ENCODE results near the gene FAM217B.
"Not testable (repeated sequence)": the region's sequence is repeated elsewhere in the genome, so short reads cannot be mapped to it uniquely, and the experiment has no call there.

FAM217B gene

GRCh38 chr20:59938696-59939051 is 1.5 kb upstream of the FAM217B start:
- no peak for DNase-seq (ENCODE audit: low read depth in 2 of 2)

DNA sequence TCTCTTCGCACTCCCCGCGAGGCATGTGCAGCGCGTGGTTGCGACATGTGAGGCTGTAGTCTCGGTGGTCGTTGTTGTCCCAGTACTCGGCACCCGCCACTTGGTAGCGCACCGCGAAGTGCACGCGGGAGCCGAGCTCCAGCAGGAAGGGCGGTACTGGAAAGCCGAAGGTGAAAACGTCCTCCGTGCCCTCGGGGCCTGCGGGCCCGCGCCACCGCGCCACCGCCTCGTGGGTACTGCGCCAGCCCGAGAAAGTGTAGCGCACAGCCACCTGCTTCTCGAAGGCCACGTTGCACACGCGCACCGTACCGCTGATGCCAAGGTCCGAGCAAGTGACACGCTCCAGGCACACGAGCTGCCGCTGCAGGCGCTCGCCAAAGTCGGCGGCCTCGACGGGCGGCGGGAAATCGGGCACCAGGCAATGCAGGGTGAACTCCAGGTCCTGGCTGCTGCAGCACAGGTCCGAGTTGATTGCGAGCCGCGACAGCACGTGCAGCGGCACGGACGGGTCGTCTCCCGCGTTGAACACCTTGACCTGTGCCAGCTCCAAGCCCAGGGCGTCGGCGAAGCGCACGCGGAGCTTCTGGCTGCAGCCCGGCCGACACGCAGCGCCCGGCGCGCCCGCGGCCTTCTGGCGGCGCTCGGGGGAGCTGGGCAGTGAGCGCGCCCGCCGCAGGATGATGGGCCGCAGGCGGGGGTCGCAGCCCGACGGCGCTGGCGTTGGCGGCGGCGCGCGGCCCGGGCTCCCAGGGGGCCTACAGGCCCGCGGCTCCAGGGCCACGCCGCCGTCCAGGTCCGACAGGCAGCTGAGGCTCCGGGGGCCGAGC is 924 bp upstream of the FAM217B start:
- no peak for DNase-seq (ENCODE audit: low read depth in 2 of 2)

- DNase-seq (ENCODE audit: low read depth in 2 of 2), result no peak
Observed at GRCh38 chr20:59939879-59940128, 385 bp upstream of the FAM217B start.

DNA sequence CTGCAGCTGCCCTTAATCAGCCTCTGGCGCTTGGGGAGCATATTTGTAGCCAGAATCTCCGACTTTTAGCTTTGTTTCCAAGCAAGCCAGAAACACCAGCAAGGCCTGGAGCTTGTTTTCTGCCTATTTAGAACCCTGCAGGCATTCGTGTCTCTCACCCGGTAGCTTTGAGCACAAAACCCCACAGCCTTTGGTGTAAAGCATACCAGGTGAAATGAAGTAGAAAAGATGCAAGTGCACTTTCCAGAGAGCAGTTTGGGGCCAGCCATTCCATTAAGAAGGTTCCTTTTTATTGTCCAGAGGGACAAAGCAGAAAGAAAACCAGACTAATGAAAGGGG is 736 bp downstream of the FAM217B start:
- DNase-seq (ENCODE audit: low read depth in 2 of 2), result no peak

DNA sequence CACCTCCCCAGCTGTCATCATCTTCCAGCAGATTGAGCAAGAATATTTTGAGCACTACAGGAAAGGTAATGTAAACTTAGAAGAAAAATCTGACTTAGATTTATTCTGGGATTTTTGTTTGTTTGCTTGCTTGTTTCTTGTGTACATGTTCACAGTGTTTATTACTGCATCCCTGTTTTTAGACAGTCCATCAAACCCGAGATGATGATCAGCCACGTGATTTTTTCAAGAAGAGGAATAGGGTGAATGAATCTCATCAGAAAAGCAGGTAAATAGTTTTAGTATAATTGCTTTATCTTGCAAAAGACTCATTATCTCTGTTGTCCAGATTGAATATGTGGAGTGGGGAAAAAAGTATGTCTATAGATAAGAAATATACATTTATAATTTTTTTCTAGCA is 2.1 kb downstream of the FAM217B start:
- no peak for DNase-seq (ENCODE audit: low read depth in 2 of 2)

GRCh38 chr20:59944726-59945125 is 4.5 kb downstream of the FAM217B start:
- DNase-seq (ENCODE audit: low read depth in 2 of 2), result no peak

DNA sequence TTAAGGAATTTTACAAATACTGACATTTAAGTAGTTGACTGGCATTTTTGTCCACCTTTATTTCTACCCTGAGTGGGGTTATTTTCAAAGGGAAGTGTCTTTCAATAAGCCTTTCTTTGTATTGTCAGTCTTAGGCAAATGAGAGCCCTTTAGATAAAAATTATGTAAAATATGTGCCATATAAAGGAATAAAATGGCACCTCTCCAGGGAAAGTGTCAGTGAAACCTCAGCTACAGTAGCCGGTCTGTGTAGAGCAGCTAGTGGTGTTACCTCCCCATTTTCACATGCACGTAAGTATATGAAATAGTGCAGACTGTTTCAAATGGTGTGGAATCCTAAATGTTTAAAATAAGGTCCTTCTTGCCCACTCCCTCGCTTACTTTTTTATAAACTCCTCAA is 5.0 kb downstream of the FAM217B start:
- DNase-seq (ENCODE audit: low read depth in 2 of 2), result no peak

DNA sequence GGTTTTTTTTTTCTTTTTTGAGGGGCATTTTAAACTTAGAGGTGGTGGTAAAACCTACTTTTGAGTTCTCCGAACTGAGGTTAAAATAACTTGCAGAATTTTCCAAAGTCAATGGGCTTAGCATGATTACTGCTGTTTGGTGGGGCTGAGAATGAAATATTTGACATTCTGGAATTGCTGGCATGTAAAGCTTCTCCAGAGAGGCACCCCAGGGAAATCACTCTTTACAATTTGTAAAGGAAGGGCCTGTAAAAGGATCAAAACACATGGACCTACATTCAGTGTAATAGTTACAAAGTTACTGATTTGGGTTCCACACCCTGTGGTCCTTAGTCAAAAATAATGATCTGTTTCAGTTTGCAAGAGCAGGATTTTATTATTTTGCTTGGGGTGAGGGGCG is 5.5 kb downstream of the FAM217B start:
- no peak for DNase-seq (ENCODE audit: low read depth in 2 of 2)

GRCh38 chr20:59947376-59947775 is 7.2 kb downstream of the FAM217B start:
- no peak for DNase-seq (ENCODE audit: low read depth in 2 of 2)

GRCh38 chr20:59948212-59948611 is 8.0 kb downstream of the FAM217B start:
- no peak for DNase-seq (ENCODE audit: low read depth in 2 of 2)

- no peak for DNase-seq (ENCODE audit: low read depth in 2 of 2)
Observed at GRCh38 chr20:59948828-59949720, 8.9 kb downstream of the FAM217B start.

GRCh38 chr20:59949911-59950310 is 9.7 kb downstream of the FAM217B start:
- DNase-seq (ENCODE audit: low read depth in 2 of 2), result no peak

- DNase-seq (ENCODE audit: low read depth in 2 of 2), result no peak
Observed at GRCh38 chr20:59954718-59955117, 14.5 kb downstream of the FAM217B start.

GRCh38 chr20:59955131-59955796 is 15.1 kb downstream of the FAM217B start:
- DNase-seq (ENCODE audit: low read depth in 2 of 2), result no peak

- not testable (repeated sequence) for DNase-seq (ENCODE audit: low read depth in 2 of 2)
Observed at GRCh38 chr20:59957568-59957967, 17.4 kb downstream of the FAM217B start.

- no peak for DNase-seq (ENCODE audit: low read depth in 2 of 2)
Observed at GRCh38 chr20:59958123-59958522, 17.9 kb downstream of the FAM217B start, which contains the start of gene CDH26. TSS of gene CDH26 (plus strand) at chr20:59958423. CDS start at chr20:59958727, 304 bp downstream.

DNA sequence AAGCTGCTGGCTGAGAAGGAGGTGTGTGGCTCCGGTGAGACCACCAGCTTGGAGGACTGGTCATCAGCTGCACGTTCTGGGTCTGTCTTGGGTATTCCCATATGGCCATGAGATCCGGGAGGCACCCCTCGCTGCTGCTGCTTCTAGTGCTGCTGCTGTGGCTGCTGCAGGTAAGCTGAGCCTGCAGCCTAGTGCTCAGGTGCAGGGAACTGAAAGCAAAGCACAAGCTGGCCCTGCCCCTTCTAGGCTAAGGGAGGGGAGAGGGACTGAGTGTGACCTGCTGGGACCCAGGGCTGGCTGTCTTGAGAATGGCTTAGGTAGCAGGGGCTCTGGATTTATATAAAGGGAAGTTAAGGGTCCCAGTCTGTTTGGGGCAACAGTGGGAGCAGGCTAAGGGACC is 18.4 kb downstream of the FAM217B start:
- no peak for DNase-seq (ENCODE audit: low read depth in 2 of 2)

- DNase-seq (ENCODE audit: low read depth in 2 of 2), result no peak
Observed at GRCh38 chr20:59961423-59961822, 21.2 kb downstream of the FAM217B start.

DNA sequence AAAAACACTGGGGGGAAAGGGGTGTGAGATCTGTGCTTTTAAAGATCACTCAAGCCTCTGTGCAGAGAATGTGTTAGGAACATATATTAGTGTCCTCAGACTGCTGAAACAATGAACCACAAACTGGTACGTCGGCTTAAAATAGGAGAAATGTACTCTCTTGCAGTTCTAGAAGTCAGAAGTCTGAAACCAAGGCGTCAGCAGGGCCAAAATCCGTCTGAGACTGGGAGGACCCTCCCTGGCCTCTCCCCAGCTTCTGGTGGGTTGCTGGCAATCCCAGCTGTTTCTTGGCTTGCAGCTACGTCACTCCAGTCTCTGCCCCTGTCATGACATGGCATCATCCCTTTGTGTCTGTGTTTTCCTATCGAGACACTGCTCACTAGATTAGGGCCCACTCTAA is 22.0 kb downstream of the FAM217B start:
- DNase-seq (ENCODE audit: low read depth in 2 of 2), result no peak

- no peak for DNase-seq (ENCODE audit: low read depth in 2 of 2)
Observed at GRCh38 chr20:59966428-59966827, 26.2 kb downstream of the FAM217B start.

DNA sequence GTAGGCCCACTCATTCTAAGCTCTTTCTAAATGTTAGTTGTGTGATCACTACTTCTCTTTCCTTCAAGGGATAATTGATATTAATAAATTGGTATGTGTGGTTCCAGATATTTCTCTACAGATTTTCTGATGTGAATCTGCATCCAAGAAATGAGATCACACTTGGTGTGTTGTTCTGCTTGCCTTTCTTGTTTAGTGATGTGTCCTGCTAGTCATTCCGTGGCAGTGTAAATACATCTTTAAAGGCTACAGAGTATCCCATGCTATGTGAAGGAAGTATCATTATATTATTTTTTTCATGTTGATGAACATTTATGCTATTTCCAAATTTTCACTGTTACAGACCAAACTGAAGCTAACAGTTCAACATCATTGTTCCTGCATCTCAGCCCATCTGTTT is 31.2 kb downstream of the FAM217B start:
- no peak for DNase-seq (ENCODE audit: low read depth in 2 of 2)

GRCh38 chr20:59972037-59972801 is 32.0 kb downstream of the FAM217B start:
- DNase-seq (ENCODE audit: low read depth in 2 of 2), result no peak

All from stimulated activated CD8-positive, alpha-beta memory T cell treated with anti-CD3 and anti-CD28 coated beads, Interleukin-7, amount 100 ng/mL, for 4 hours (primary cell).